Heart right ventricle (tissue), 16 donors: ENCODE data around the gene TAC4. TPM values are rescaled to one million over a fixed set of nuclear protein-coding genes. Genes with fewer than 3 reads are reported as not detected.

ENCODE experiments used
- ATAC-seq, 8 donors: fragments of 200-7000 bp; cut with Tn5 transposase; one replicate each; pipeline ENCODE4 v1.9.1; 2020; ENCODE audit warnings: mild to moderate bottlenecking in 8 of 8, moderate library complexity in 8 of 8, moderate number of reproducible peaks in 1 of 8
- DNase-seq, 2 donors: peaks; one replicate each; pipeline ENCODE4 v3.0.0-alpha.2; 2020
- H3K27ac ChIP-seq, 10 donors: fragments of 200-600 bp; sonication (generic) in 2 of 10; one replicate each; pipeline versions ENCODE4 v1.5.0 to v1.8.0; 2020 to 2022; ENCODE audit warnings: mild to moderate bottlenecking in 3 of 10
- H3K27me3 ChIP-seq, 7 donors: fragments of 200-600 bp; one replicate each; pipeline ENCODE4 v1.8.0; 2021 to 2022; ENCODE audit warnings: mild to moderate bottlenecking in 2 of 7
- H3K36me3 ChIP-seq, 9 donors: fragments of 200-600 bp; sonication (generic) in 1 of 9; one replicate each; pipeline versions ENCODE4 v1.5.0 to v1.8.0; 2020 to 2022; ENCODE audit warnings: mild to moderate bottlenecking in 2 of 9
- H3K4me1 ChIP-seq, 9 donors: fragments of 200-600 bp; sonication (generic) in 1 of 9; one replicate each; pipeline versions ENCODE4 v1.5.0 to v1.8.0; 2020 to 2022; ENCODE audit warnings: mild to moderate bottlenecking in 4 of 9
- H3K4me3 ChIP-seq, 10 donors: fragments of 200-600 bp; sonication (generic) in 2 of 10; one replicate each; pipeline versions ENCODE4 v1.5.0 to v1.8.0; 2020 to 2022; ENCODE audit warnings: mild to moderate bottlenecking in 7 of 10, moderate library complexity in 2 of 10
- H3K9me3 ChIP-seq, 11 donors: fragments of 200-600 bp in 10 of 11; sonication (generic) in 2 of 11; one replicate each; pipeline versions ENCODE4 v1.5.0 to v1.8.0; 2013 to 2022; ENCODE audit warnings: mild to moderate bottlenecking in 2 of 11, control low read depth in 1 of 11, moderate library complexity in 1 of 11
- WGBS, 2 donors: extraction: QIAGEN DNeasy Blood & Tissue Kit; methylation state at CpG; one replicate each; pipeline ENCODE4 v1.1.7; 2013; ENCODE audit warnings: inconsistent platforms in 1 of 2; 5-methylcytosine and 5-hydroxymethylcytosine counted together
- intact Hi-C, 10 donors: fragments of 100-400 bp; cut with DNase I; formaldehyde crosslinking; loops; one replicate each; pipeline versions ENCODE4 v1.11.1 to v1.14.2; 2022
- polyA plus RNA-seq, 2 donors: library from polyadenylated mRNA; stranded (reverse); fragments of 200-250 nt; gene quantifications; one replicate each; pipeline ENCODE4 v1.2.3, GENCODE V29; 2013
- total RNA-seq, 10 donors: library from RNA; stranded (reverse); fragmentation: NEBNext Ultra II Directional in 3 of 10; extraction: Animal tissue kit (Norgen Biotek cat#: 25700) in 3 of 10; gene quantifications; one replicate each; pipeline versions ENCODE4 v1.2.1 to v1.2.4, GENCODE V29; 2021 to 2023
- TF ChIP-seq, protein P1 (sequence below), 9 donors: fragments of 200-600 bp; sonication (generic) in 2 of 9; IDR thresholded peaks; one replicate each; pipeline versions ENCODE4 v1.5.0 to v1.8.0; 2021 to 2022; ENCODE audit warnings: antibody characterized with exemption in 9 of 9, mild to moderate bottlenecking in 5 of 9, moderate library complexity in 1 of 9
- donor health status: Arrhythmogenic right ventricular cardiomyopathy.
- donor health status: ischemic (EF 13 %, LVEDD 7.1; RV severe dilation, severe dysfunction).
- donor health status: healthy with polysubstance abuse.
- donor health status: DM: no; HTN: yes; CAD: no.
- donor health status: DM: no; HTN: no; CAD: no.
- donor health status: ischemic (EF 25% LVEDD 6.9; RV normal size, moderate dysfunction).
- donor health status: ischemic (EF 25% LVEDD 5.7; RV mildly dilated, moderate dysfunction).
- donor health status: healthy.
- donor health status: DM: yes; HTN: yes; CAD: no.
- donor health status: Ischemic cardiomyopathy.
- donor health status: ischemic (EF 35%, LVEDD 5.7; RV mildly dilated, moderate dysfunction).
- donor health status: nonischemic (EF 11% LVEDD 7.7; RV severe dilation, severe dysfunction).
- donor health status: DM: yes; HTN: yes; CAD: no.
- donor health status: PGD.
- donor health status: ischemic (EF 29% LVEDD 5.4; RV normal size, mild dysfunction).
- donor health status: nonischemic (EF 23%, LVEDD 6.1; RV moderate dilation, normal function).

TAC4 gene
- total and polyA plus RNA-seq, 12 donors: 0.78 to 2.7 (median 0.94) TPM; not detected in 9

DNA sequence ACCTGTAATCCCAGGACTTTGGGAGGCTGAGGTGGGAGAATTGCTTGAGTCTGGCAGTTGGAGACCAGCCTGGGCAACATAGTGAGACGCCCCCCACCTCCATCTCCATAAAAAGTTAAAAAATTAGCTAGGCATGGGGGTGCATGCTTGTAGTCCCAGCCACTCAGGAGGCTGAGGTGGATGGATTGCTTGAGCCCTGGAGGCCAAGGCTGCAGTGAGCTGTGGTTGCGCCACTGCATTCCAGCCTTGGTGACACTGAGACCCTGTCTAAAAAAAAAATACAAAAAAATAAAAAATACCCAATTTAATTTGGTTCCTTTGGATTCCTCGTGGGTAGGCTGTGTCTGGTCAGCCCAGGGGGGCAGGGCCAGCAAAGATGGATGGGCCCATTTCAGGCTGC lies 26.1 kb upstream of the TAC4 start:
- WGBS, 2 donors: 84 to 85% methylated on average over 3 of the region's 3 CpGs
- Histone ChIP-seq H3K36me3 (no peaks in the 10 kb centered on the region), H3K9me3 (no peaks in the 10 kb centered on the region), H3K4me3 (no peak overlapping the region), H3K27ac (no peak overlapping the region), H3K27me3 (peaks cover 0 to 32% (median 15%) of the 10 kb centered on the region in 7 donors), H3K4me1 (no peaks in the 10 kb centered on the region)
- intact Hi-C loops: loop anchor here in 1 of 10 donors (10.0 kb wide), 1 partner anchor 61 kb away; no protein-coding TSS in a partner anchor
- ATAC-seq (no peak), DNase-seq (no peak)
- TF ChIP-seq, protein P1, sequence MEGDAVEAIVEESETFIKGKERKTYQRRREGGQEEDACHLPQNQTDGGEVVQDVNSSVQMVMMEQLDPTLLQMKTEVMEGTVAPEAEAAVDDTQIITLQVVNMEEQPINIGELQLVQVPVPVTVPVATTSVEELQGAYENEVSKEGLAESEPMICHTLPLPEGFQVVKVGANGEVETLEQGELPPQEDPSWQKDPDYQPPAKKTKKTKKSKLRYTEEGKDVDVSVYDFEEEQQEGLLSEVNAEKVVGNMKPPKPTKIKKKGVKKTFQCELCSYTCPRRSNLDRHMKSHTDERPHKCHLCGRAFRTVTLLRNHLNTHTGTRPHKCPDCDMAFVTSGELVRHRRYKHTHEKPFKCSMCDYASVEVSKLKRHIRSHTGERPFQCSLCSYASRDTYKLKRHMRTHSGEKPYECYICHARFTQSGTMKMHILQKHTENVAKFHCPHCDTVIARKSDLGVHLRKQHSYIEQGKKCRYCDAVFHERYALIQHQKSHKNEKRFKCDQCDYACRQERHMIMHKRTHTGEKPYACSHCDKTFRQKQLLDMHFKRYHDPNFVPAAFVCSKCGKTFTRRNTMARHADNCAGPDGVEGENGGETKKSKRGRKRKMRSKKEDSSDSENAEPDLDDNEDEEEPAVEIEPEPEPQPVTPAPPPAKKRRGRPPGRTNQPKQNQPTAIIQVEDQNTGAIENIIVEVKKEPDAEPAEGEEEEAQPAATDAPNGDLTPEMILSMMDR (IDR thresholded peaks at IDR 0.05): no peak

DNA sequence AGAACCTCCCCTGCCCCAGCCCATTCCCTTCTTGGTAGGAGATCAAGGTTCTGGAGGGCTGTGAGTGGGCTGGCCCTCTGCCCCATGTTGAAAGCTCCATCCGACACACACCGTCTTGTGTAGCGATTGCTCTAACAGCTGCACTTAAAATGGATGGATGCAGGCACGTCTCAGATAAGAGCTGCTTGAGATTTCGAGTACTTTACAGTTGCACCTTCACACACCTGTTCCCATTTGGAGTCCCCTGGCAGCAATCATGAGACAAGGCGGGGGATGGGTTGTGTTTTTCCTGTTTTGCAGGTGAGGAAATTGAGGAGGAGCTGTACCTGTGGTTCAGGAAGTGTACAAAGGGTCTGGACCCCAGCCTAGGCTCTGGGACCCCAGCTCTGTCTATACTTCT lies 25.6 kb upstream of the TAC4 start:
- intact Hi-C loops: loop anchor here in 1 of 10 donors (10.0 kb wide), 1 partner anchor 61 kb away; no protein-coding TSS in a partner anchor
- Histone ChIP-seq H3K36me3 (no peaks in the 10 kb centered on the region), H3K27ac (no peak overlapping the region), H3K4me3 (no peak overlapping the region), H3K9me3 (no peaks in the 10 kb centered on the region), H3K4me1 (no peaks in the 10 kb centered on the region), H3K27me3 (peaks cover 0 to 30% (median 11%) of the 10 kb centered on the region in 7 donors)
- DNase-seq: no peak
- WGBS, 2 donors: 59% methylated on average over 6 of the region's 6 CpGs
- TF ChIP-seq, protein P1 (IDR thresholded peaks at IDR 0.05): no peak
- no peak for ATAC-seq

DNA sequence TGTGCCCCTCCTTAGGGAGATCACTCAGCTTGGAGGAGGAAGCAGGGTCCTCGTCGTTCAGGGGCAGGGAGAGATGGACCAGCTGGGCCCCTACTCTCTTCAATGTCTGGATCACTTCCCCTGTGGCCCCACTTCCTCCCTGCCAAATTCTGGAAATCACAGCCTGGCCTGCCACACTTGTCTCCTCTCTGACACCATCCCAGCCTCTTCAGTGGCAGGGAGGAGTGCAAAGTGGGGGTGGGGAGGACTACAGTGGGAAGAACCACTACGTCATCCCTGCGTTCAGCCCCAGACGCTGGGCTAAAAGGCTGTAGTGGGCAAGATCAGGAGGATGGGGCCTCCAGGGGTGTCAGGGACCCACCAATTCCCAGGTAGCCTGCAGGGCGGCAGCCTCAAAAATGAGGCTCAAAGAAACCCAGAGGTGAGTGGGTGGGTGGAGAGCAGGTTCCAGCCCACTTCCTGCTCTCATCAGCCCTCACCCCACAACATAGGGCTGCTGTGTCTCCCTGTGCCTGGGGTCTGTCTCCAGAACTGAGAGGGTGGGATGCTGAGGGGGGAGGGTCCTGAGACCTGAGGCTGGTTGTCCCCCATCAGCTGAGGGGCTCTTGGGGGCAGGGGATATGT lies 25.0 kb upstream of the TAC4 start:
- no peaks in the 10 kb centered on the region for H3K9me3 ChIP-seq
- H3K27me3 ChIP-seq: peaks cover 0 to 25% (median 8%) of the 10 kb centered on the region in 7 donors
- H3K36me3 ChIP-seq: no peaks in the 10 kb centered on the region
- intact Hi-C loops: loop anchor here in 1 of 10 donors (10.0 kb wide), 1 partner anchor 62 kb away; no protein-coding TSS in a partner anchor
- no peak overlapping the region for H3K27ac ChIP-seq
- no peak overlapping the region for H3K4me3 ChIP-seq
- TF ChIP-seq, protein P1 (IDR thresholded peaks at IDR 0.05): no peak
- no peaks in the 10 kb centered on the region for H3K4me1 ChIP-seq
- DNase-seq (no peak), ATAC-seq (no peak)
- WGBS, 2 donors: 66 to 74% methylated on average over 6 of the region's 6 CpGs

DNA sequence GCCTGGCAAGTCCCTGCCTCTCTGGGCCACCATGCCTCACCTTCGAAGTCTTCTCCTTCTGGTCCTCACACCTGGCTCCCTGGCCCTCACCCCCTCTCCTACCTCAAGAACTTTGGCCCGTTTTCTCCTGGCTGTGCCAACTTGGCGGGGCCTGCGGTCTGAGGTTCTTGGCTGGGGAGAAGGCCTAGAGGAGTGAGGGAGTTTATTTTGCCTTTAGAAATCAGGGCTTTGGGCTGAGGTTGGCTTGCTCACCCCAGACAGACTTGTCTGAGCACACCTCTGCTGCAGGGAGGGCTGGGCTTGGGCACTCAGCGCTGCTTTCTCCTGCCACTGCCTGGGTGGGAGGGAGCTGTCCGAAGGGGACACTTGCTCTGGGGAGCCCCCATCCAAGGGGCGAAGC lies 23.3 kb upstream of the TAC4 start:
- TF ChIP-seq, protein P1 (IDR thresholded peaks at IDR 0.05): no peak
- intact Hi-C loops: loop anchor here in 1 of 10 donors (10.0 kb wide), 1 partner anchor 64 kb away; no protein-coding TSS in a partner anchor
- H3K27ac ChIP-seq: no peak overlapping the region
- DNase-seq (no peak), ATAC-seq (no peak)
- no peak overlapping the region for H3K4me3 ChIP-seq
- no peaks in the 10 kb centered on the region for H3K9me3 ChIP-seq
- peaks cover 0 to 20% (median 0%) of the 10 kb centered on the region in 7 donors for H3K27me3 ChIP-seq
- H3K4me1 ChIP-seq: no peaks in the 10 kb centered on the region
- H3K36me3 ChIP-seq: no peaks in the 10 kb centered on the region
- 88 to 93% methylated on average over 7 of the region's 7 CpGs for WGBS, 2 donors
